HG03378 (cell line): ENCODE data around the gene PPAN.

Experiments
- ATAC-seq: cut with Tn5 transposase; IDR thresholded peaks from one replicate; pipeline ENCODE4 v1.9.1; 2021; ENCODE audit warnings: mild to moderate bottlenecking, moderate library complexity; ENCODE audit not compliant: unreplicated experiment

The PPAN gene

DNA sequence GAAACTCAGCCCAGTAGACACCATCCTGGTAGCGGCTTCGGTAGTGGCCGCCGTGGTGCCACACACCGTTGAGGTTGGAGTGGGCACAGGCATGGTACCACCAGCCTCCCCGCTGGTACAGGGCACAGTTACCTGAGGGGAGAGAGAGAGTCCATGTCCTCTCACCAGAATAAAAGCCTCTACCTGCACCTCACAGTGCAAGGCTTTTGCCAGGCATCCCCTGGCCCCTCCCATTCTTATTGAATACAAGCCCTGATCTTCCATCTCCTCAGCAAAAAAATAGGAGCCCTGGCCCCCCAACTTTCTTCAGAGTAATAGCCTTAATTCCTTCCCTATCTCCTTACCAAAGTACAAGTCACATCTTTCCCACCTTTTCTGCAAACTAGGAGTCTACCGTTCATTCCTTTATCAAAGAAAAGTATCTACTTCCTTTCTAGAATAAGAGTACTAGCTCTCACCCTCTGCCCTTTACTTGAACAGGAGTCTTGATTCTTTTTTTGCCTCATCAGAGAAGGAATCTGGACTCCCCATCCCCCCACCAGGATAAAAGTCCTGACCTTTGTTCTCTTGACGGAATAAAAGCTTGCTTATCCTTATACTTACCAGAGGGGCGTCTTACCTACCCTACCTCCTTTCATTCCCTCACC is 13.4 kb upstream of the PPAN start:
- ATAC-seq = no peak

DNA sequence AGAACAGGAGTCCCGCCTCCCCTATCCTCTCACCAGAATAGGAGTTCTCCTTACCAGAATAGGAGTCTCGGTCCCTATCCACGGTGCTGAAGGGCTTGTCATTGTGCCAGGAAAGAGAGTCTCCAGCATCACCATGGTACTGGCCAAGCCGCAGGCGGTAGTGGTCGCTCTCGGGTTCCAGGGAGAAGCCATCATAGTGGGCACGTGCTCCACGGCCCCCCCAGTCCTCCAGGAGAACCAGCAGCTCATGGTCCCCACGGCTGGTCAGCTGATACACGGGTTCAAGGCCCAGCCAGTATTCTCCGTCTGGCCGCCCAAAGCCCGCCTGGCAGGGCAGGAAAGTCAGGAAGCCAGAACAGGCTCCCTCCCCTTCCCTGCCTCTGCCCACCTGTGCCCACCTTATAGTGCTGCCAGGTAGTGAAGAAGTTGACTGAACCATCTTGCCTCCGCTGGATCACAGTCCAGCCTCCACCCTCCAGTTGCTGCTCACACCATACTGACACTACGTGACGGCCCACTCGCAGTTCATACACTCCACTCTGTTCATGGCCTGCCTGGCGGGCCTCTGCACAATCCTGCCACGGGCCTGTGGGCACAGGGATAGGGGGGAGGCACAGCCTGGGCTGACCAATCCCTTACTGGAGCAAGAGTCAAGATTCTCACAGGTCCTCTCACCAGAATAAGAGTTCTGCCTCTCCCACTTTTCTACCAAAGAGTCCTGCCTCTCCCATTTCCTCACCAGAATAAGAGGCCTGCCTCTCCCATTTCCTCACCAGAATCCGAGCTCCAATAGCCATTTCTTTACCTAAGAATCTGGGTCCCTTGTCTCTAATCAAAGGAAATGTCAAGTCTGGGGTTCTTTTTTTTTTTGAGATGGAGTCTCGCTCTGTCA is 12.6 kb upstream of the PPAN start:
- no peak for ATAC-seq

- ATAC-seq = no peak
Measured at GRCh38 chr19:10095622-10095947, 10.6 kb upstream of the PPAN start.

DNA sequence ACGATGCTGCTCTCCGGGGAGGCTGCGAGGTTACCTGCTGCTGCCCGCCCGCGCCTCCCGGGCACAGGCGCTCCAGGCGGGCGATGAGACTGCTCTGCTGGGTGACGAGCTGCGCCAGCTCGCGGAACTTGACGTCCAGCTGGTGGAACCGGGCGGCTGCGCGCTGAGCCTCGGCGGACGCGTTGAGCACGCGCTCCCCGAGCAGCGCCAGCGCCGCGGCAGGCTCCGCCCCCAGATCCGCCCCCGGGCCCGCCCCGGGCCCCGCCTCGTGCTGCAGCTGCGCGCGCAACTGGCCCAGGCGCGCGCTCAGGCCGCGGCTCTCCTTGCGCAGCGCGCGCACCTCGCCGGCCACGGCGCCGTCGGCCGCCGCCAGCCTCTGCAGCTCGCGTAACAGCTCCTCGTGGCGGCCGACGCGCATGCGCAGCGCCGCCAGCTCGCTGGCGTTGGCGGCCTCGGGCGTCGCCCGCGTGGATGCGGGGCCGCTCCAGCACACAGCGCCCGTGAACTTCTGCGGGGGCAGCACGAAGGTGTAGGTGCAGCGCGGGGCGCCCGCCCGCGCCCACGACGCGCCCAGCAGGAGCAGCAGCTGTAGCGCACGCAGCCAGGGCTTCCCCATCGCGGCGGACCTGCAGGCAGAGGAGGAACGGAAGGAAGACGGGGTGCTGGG is 10.1 kb upstream of the PPAN start:
- ATAC-seq = peak; percentile 44

- ATAC-seq = no peak
Measured at GRCh38 chr19:10096615-10096963, 9.6 kb upstream of the PPAN start.

GRCh38 chr19:10100163-10100785 is 5.9 kb upstream of the PPAN start:
- ATAC-seq = no peak

GRCh38 chr19:10102787-10103236 is 3.4 kb upstream of the PPAN start:
- no peak for ATAC-seq

- no peak for ATAC-seq
Measured at GRCh38 chr19:10104130-10104513, 2.0 kb upstream of the PPAN start.

- peak; percentile 50 for ATAC-seq
Measured at GRCh38 chr19:10104665-10105508, 1.3 kb upstream of the PPAN start.

- peak; percentile 21 for ATAC-seq
Measured at GRCh38 chr19:10105509-10106099, 558 bp upstream of the PPAN start.

DNA sequence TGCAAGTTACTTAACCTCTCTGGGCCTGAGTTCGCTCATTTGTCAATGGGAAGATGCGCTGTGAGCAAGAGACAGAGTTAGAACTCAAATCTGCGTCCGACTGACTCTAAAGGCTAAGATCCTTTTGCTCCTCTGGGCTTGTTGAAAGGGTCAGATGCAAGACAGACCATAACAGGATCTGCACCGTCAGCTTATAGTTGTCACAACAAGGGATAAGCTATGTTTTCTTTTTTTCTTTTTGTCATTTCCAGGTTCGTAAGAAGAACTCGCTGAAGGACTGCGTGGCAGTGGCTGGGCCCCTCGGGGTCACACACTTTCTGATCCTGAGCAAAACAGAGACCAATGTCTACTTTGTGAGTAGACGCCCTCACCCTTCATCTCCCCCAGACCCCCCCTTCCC is 1.1 kb downstream of the PPAN start:
- ATAC-seq = no peak

- no peak for ATAC-seq
Measured at GRCh38 chr19:10107817-10108367, 1.7 kb downstream of the PPAN start.

DNA sequence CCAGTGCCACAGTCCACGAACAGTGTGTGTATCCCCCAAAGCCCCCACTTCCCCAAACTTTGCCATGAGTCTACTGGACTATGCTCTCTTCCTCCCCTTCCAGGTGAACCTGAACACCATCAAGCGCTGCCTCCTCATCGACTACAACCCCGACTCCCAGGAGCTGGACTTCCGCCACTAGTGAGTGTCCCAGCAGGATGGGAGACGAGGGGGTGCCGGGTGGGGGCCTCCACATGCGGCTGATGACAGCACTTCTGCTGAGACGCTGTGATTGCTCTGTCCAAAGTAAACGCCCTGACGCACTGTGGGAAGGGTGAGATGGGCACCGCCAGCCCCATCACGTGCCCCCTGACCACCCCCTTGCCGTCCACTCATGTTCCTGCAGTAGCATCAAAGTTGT is 3.4 kb downstream of the PPAN start:
- ATAC-seq = no peak

- ATAC-seq = no peak
Measured at GRCh38 chr19:10110076-10110971, 4.2 kb downstream of the PPAN start.

- ATAC-seq = no peak
Measured at GRCh38 chr19:10110972-10111317, 4.8 kb downstream of the PPAN start.

GRCh38 chr19:10111405-10111811 is 5.2 kb downstream of the PPAN start, which contains the start of gene P2RY11:
Gene P2RY11 (plus strand): TSS chr19:10111693. CDS start chr19:10111722, 29 bp downstream.
- peak; percentile 33 for ATAC-seq

GRCh38 chr19:10112037-10112761 is 6.0 kb downstream of the PPAN start:
- no peak for ATAC-seq

DNA sequence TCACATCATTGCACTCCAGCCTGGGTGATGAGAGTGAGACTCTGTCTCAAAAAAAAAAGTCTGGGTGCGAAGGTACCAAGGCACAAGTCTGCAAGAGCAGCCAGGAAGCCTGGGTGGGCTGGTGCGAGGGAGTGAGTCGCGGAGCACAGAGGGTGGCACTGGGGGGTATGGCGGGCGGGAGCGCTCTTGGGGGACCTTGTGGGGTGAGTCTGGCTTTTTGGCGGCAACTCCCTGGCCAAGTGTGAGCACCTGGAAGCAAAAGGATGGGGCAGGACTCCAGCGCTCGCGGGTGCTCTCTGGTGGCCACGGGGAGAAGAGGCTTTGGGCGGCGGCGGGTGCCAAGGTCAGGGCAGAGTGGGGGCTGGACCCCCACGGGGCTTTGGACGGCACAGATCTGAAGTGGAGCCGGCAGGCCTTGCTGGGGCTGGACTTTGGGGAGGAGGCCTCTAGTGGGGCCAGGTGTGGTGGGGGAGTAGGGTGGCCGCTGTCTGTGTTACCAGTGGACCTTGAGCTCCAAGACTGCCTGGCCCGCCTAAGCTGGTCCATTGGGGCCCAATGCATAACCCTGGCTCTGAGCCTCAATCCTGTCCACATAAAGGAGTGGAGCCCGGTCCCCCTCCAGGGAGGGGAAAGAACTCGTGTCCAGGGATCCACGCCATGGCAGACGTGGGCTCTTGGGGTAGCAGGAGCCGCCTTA is 6.9 kb downstream of the PPAN start:
- ATAC-seq = no peak
